DND-41 (cell line): Measurements from ENCODE around the gene SKAP1.

Source experiments
- ATAC-seq: fragments of 200-7000 bp; cut with Tn5 transposase; 3 replicates; pipeline ENCODE4 v1.9.1; 2021; ENCODE audit warnings: low read depth; ENCODE audit not compliant: insufficient read depth
- DNase-seq: peaks from one replicate; pipeline ENCODE4 v3.0.0-alpha.2; 2020
- H2AFZ ChIP-seq: 2 replicates; pipeline ENCODE4 v1.6.0; 2012; ENCODE audit warnings: low read depth, low read length
- H3K27ac ChIP-seq: 2 replicates; pipeline ENCODE4 v1.5.1; 2012; ENCODE audit warnings: low read length, inconsistent platforms
- H3K27me3 ChIP-seq: fragments of 200-600 bp; sonication (generic); 2 replicates; pipeline ENCODE4 v1.6.0; 2012; ENCODE audit warnings: low read length, mild to moderate bottlenecking, inconsistent platforms; ENCODE audit not compliant: insufficient read depth, poor library complexity
- H3K36me3 ChIP-seq: 2 replicates; pipeline ENCODE4 v1.5.1; 2012; ENCODE audit warnings: low read length, inconsistent platforms; ENCODE audit not compliant: insufficient read depth
- H3K4me1 ChIP-seq: 2 replicates; pipeline ENCODE4 v1.5.1; 2012; ENCODE audit warnings: mild to moderate bottlenecking, low read length; ENCODE audit not compliant: insufficient read depth
- H3K4me2 ChIP-seq: 2 replicates; pipeline ENCODE4 v1.6.0; 2012; ENCODE audit warnings: mild to moderate bottlenecking, moderate library complexity, low read length, inconsistent platforms; ENCODE audit not compliant: insufficient read depth
- H3K4me3 ChIP-seq, 2 experiments: fragments of 200-600 bp in 1 of 2; shearing (Covaris generic) in 1 of 2; 2 replicates each; pipeline ENCODE4 v1.5.1; 2012 to 2016; ENCODE audit warnings: inconsistent platforms in 2 of 2, low read length in 2 of 2, mild to moderate bottlenecking in 2 of 2, low read depth in 1 of 2, moderate library complexity in 1 of 2
- H3K79me2 ChIP-seq: 2 replicates; pipeline ENCODE4 v1.6.0; 2012; ENCODE audit warnings: low read length, inconsistent platforms; ENCODE audit not compliant: insufficient read depth
- H3K9ac ChIP-seq: 2 replicates; pipeline ENCODE4 v1.6.0; 2012; ENCODE audit warnings: low read depth, mild to moderate bottlenecking, inconsistent platforms, low read length, moderate library complexity
- H3K9me3 ChIP-seq: 2 replicates; pipeline ENCODE4 v1.5.1; 2012; ENCODE audit warnings: low read length, moderate library complexity, mild to moderate bottlenecking, inconsistent platforms; ENCODE audit not compliant: insufficient read depth, severe bottlenecking
- H4K20me1 ChIP-seq: 2 replicates; pipeline ENCODE4 v1.6.0; 2012; ENCODE audit warnings: low read length; ENCODE audit not compliant: insufficient read depth
- CTCF ChIP-seq: IDR thresholded peaks from 2 replicates; pipeline ENCODE4 v1.5.1; 2012; ENCODE audit warnings: borderline replicate concordance, low read length, moderate library complexity, mild to moderate bottlenecking; ENCODE audit not compliant: poor library complexity, severe bottlenecking; ENCODE audit errors: extremely low read depth
- EZH2 ChIP-seq: IDR thresholded peaks from 3 replicates; pipeline ENCODE4 v1.6.1; 2012; ENCODE audit warnings: borderline replicate concordance, low read depth, mild to moderate bottlenecking, moderate library complexity, low read length, inconsistent platforms; ENCODE audit not compliant: severe bottlenecking

SKAP1 gene

GRCh38 chr17:48276776-48277175 is 153.2 kb downstream of the SKAP1 start:
- ATAC-seq (no peak), DNase-seq (no peak)
- no peak overlapping the region for H3K27ac ChIP-seq
- no peaks in the 10 kb centered on the region for H3K9me3 ChIP-seq
- no peak overlapping the region for H2AFZ ChIP-seq
- H3K9ac ChIP-seq = no peak overlapping the region
- TF ChIP-seq CTCF (no peak), EZH2 (no peak)
- H3K4me3 ChIP-seq = no peak overlapping the region
- no peaks in the 10 kb centered on the region for H3K79me2 ChIP-seq
- no peaks in the 10 kb centered on the region for H3K4me1 ChIP-seq
- no peaks in the 10 kb centered on the region for H3K36me3 ChIP-seq
- no peak overlapping the region for H3K4me2 ChIP-seq
- H4K20me1 ChIP-seq = no peaks in the 10 kb centered on the region
- H3K27me3 ChIP-seq = peaks cover 28% of the 10 kb centered on the region

GRCh38 chr17:48270899-48271298 is 159.1 kb downstream of the SKAP1 start:
- H3K4me2 ChIP-seq = no peak overlapping the region
- no peak overlapping the region for H3K27ac ChIP-seq
- H3K9ac ChIP-seq = no peak overlapping the region
- DNase-seq (no peak), ATAC-seq (no peak)
- H3K36me3 ChIP-seq = no peaks in the 10 kb centered on the region
- peaks cover 27% of the 10 kb centered on the region for H3K27me3 ChIP-seq
- no peaks in the 10 kb centered on the region for H3K4me1 ChIP-seq
- no peaks in the 10 kb centered on the region for H4K20me1 ChIP-seq
- H3K9me3 ChIP-seq = no peaks in the 10 kb centered on the region
- no peak for TF ChIP-seq CTCF
- no peak for TF ChIP-seq EZH2
- no peak overlapping the region for H3K4me3 ChIP-seq
- H3K79me2 ChIP-seq = no peaks in the 10 kb centered on the region
- H2AFZ ChIP-seq = no peak overlapping the region

GRCh38 chr17:48269209-48269608 is 160.8 kb downstream of the SKAP1 start:
- Histone ChIP-seq H3K9me3 (no peaks in the 10 kb centered on the region), H3K4me1 (no peaks in the 10 kb centered on the region), H3K27me3 (peaks cover 18% of the 10 kb centered on the region), H3K4me2 (no peak overlapping the region), H4K20me1 (no peaks in the 10 kb centered on the region), H3K79me2 (no peaks in the 10 kb centered on the region), H2AFZ (no peak overlapping the region), H3K36me3 (no peaks in the 10 kb centered on the region), H3K27ac (no peak overlapping the region), H3K9ac (no peak overlapping the region), H3K4me3 (no peak overlapping the region)
- TF ChIP-seq EZH2 = no peak
- no peak for TF ChIP-seq CTCF
- ATAC-seq (no peak), DNase-seq (no peak)

- no peaks in the 10 kb centered on the region for H3K36me3 ChIP-seq
- DNase-seq = no peak
- H3K27ac ChIP-seq = no peak overlapping the region
- no peaks in the 10 kb centered on the region for H3K9me3 ChIP-seq
- no peaks in the 10 kb centered on the region for H3K4me1 ChIP-seq
- H3K27me3 ChIP-seq = peaks cover 29% of the 10 kb centered on the region
- no peaks in the 10 kb centered on the region for H3K79me2 ChIP-seq
- ATAC-seq = no peak
- TF ChIP-seq EZH2 (no peak), CTCF (no peak)
- no peak overlapping the region for H2AFZ ChIP-seq
- H3K9ac ChIP-seq = no peak overlapping the region
- H3K4me2 ChIP-seq = no peak overlapping the region
- no peak overlapping the region for H3K4me3 ChIP-seq
- no peaks in the 10 kb centered on the region for H4K20me1 ChIP-seq
Measured at GRCh38 chr17:48263731-48264035, 166.3 kb downstream of the SKAP1 start.
